Measurements from ENCODE around the gene IARS2. TPM values are rescaled to one million over a fixed set of nuclear protein-coding genes. Genes with fewer than 3 reads are reported as not detected.
A peak's percentile ranks its signal among the peaks of the same experiment; 100 is the strongest.
"Not testable (repeated sequence)": the region's sequence is repeated elsewhere in the genome, so short reads cannot be mapped to it uniquely, and the experiment has no call there.

The IARS2 gene
- polyA plus RNA-seq, 4 donors = 12.3 to 85.7 (median 40.8) TPM

DNA sequence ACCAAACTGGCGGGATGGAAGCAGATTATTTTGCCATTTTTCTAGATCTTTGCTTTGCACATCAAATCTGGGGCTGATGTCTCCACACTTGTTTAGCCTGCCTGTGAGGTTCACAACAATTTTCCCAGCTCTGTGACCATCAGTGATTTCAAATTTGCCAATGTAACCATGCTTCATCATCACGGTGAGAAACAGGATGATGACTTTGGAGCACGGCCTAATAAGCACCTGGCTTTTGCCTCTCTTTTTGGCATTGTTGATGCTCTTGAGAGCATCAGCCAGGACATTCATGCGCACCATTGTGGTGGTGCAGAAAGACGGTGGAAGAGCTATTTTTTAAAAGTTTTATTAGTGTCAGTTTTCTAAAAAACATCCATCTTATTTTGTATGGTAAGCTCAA, 50.1 kb downstream of the IARS2 start:
- Histone ChIP-seq H3K27me3 (ENCODE audit: control insufficient read depth in 3 of 3, insufficient read depth in 3 of 3, low read length in 3 of 3) (no peaks in the 10 kb centered on the region), H3K9me3 (ENCODE audit: control insufficient read depth in 2 of 2, insufficient read depth in 1 of 2, low read depth in 1 of 2, low read length in 1 of 2) (no peaks in the 10 kb centered on the region), H3K4me1 (ENCODE audit: control insufficient read depth in 3 of 3, insufficient read depth in 2 of 3, low read depth in 1 of 3, low read length in 2 of 3) (no peaks in the 10 kb centered on the region), H3K36me3 (ENCODE audit: control insufficient read depth in 3 of 3, insufficient read depth in 2 of 3, low read depth in 1 of 3, low read length in 3 of 3) (peaks cover 3 to 27% (median 8%) of the 10 kb centered on the region in 3 donors), H3K4me3 (ENCODE audit: low read depth in 1 of 3, low read length in 3 of 3) (no peak overlapping the region), H3K27ac (ENCODE audit: low read depth in 1 of 3, low read length in 2 of 3) (no peak overlapping the region)
- WGBS, 3 donors = 92 to 94% (median 93%) methylated on average over 5 of the region's 5 CpGs
- DNase-seq (no peak), FAIRE-seq (no peak)

DNA sequence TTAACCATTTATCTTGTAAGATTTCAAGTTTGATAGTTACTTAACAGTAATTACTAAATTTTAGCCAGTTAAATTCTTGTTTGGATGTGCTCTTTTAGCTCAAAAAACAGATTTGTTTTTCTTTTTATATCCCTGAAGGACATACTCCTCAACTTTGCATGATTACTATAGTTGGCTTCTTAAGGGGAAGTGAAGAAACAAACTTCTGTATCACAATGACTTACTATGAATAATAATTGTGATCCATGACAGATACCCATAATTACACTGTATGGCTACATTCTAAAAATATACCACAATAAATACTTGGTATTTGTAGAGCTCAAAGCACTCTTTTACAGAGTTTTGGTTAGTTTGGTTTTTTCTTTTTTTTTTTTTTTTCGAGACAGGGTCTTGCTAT, 55.8 kb downstream of the IARS2 start:
- 70 to 94% (median 90%) methylated on average over 1 of the region's 1 CpG for WGBS, 3 donors
- DNase-seq (no peak), FAIRE-seq (peak; percentile 33)
- Histone ChIP-seq H3K4me3 (ENCODE audit: low read depth in 1 of 3, low read length in 3 of 3) (no peak overlapping the region), H3K27me3 (ENCODE audit: control insufficient read depth in 3 of 3, insufficient read depth in 3 of 3, low read length in 3 of 3) (no peaks in the 10 kb centered on the region), H3K36me3 (ENCODE audit: control insufficient read depth in 3 of 3, insufficient read depth in 2 of 3, low read depth in 1 of 3, low read length in 3 of 3) (peaks cover 5 to 27% (median 8%) of the 10 kb centered on the region in 3 donors), H3K4me1 (ENCODE audit: control insufficient read depth in 3 of 3, insufficient read depth in 2 of 3, low read depth in 1 of 3, low read length in 2 of 3) (no peaks in the 10 kb centered on the region), H3K27ac (ENCODE audit: low read depth in 1 of 3, low read length in 2 of 3) (no peak overlapping the region), H3K9me3 (ENCODE audit: control insufficient read depth in 2 of 2, insufficient read depth in 1 of 2, low read depth in 1 of 2, low read length in 1 of 2) (no peaks in the 10 kb centered on the region)

DNA sequence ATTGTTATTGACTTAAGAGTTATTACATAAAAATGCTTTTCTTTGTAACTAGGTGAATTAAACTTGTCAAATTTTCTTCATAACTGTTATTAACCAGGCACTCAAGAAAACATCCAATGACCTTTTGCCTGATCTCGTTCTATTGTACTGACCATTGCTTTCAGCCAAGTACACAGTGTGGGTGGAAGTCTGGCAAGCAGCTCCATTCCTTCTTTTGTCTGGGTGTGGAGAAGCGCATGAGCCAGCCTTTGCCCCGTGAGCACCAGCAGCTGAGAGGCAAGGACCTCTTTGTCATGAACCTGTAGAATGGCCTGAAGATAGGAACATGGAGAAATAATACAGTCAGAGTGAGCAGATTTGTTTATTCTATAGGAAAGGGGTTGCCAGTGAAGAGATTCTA, 57.5 kb downstream of the IARS2 start:
- H3K4me3 ChIP-seq (ENCODE audit: low read depth in 1 of 3, low read length in 3 of 3) = no peak overlapping the region
- H3K36me3 ChIP-seq (ENCODE audit: control insufficient read depth in 3 of 3, insufficient read depth in 2 of 3, low read depth in 1 of 3, low read length in 3 of 3) = peaks cover 2 to 27% (median 10%) of the 10 kb centered on the region in 3 donors
- H3K9me3 ChIP-seq (ENCODE audit: control insufficient read depth in 2 of 2, insufficient read depth in 1 of 2, low read depth in 1 of 2, low read length in 1 of 2) = no peaks in the 10 kb centered on the region
- DNase-seq (peak in 1 of 2 donors; percentile 38), FAIRE-seq (no peak)
- H3K4me1 ChIP-seq (ENCODE audit: control insufficient read depth in 3 of 3, insufficient read depth in 2 of 3, low read depth in 1 of 3, low read length in 2 of 3) = no peaks in the 10 kb centered on the region
- 45 to 55% (median 53%) methylated on average over 3 of the region's 3 CpGs for WGBS, 3 donors
- H3K27ac ChIP-seq (ENCODE audit: low read depth in 1 of 3, low read length in 2 of 3) = no peak overlapping the region
- no peaks in the 10 kb centered on the region for H3K27me3 ChIP-seq (ENCODE audit: control insufficient read depth in 3 of 3, insufficient read depth in 3 of 3, low read length in 3 of 3)

DNA sequence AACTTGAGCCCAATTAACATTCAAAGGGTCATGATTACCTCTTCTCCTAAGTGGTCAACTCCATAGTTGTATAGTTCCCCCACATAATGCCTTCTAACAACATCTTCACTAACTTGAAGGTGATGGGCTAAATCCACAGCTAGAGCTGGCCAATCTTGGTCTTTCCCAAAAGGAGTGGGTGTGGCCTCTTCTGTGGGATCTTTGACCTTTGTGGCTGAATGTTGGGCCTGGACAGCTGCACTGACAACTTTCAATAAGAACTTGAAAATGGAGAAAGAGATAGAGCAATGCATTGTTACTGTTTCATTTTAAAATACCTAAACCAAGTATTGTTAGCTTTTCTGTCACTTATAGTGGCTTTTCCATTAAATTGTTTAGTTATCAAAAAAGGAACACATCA, 59.2 kb downstream of the IARS2 start:
- H3K4me3 ChIP-seq (ENCODE audit: low read depth in 1 of 3, low read length in 3 of 3) = no peak overlapping the region
- DNase-seq (peak in 1 of 2 donors; percentile 17), FAIRE-seq (no peak)
- H3K4me1 ChIP-seq (ENCODE audit: control insufficient read depth in 3 of 3, insufficient read depth in 2 of 3, low read depth in 1 of 3, low read length in 2 of 3) = peaks cover 0 to 3% (median 3%) of the 10 kb centered on the region in 3 donors
- H3K27ac ChIP-seq (ENCODE audit: low read depth in 1 of 3, low read length in 2 of 3) = no peak overlapping the region
- peaks cover 7 to 27% (median 14%) of the 10 kb centered on the region in 3 donors for H3K36me3 ChIP-seq (ENCODE audit: control insufficient read depth in 3 of 3, insufficient read depth in 2 of 3, low read depth in 1 of 3, low read length in 3 of 3)
- no peaks in the 10 kb centered on the region for H3K9me3 ChIP-seq (ENCODE audit: control insufficient read depth in 2 of 2, insufficient read depth in 1 of 2, low read depth in 1 of 2, low read length in 1 of 2)
- no peaks in the 10 kb centered on the region for H3K27me3 ChIP-seq (ENCODE audit: control insufficient read depth in 3 of 3, insufficient read depth in 3 of 3, low read length in 3 of 3)

DNA sequence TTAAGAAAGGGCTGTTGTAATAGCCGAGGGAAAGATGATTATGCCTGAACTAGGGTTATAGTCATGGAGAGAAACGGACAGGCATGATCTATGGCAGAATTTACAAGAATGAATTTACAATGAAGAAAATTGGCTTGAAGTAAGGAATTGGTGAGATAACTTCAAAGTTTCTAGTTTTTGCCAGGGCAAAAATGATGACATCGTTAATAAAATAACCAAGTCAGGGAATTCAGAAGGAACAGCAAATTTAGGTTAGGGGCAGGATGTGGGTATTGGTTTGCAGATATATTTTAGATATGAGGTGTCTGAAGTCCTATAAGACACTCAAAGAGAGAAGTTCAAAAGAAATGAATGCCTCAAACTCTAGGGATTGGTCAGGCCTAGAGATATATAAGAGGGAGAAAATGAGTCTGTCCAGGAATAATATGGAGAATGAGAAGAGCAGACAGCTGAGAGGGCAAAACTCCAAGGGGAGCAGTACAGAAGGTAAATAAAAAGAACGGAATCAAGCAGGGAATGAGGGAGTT, 62.8 kb downstream of the IARS2 start:
- WGBS, 3 donors = 92% methylated on average over 4 of the region's 4 CpGs
- H3K36me3 ChIP-seq (ENCODE audit: control insufficient read depth in 3 of 3, insufficient read depth in 2 of 3, low read depth in 1 of 3, low read length in 3 of 3) = peaks cover 7 to 24% (median 16%) of the 10 kb centered on the region in 3 donors

DNA sequence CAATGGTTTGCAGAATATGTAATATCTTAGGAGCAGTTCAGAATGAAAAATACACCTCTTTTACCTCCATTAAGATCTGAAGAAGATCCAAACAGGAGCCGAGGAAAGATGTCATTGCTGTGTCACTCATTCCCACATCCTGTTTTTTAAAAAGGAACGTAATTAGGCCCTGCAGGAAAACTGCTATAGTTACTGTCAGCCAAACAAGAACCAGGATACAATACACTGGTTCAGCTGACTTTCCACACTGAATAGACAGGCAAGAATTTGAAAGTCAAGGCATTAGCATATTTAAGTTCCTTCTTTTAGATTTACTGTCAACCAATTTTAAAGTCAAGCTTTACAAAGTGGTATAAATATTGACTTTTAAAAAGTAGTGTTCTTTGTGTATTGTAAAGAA, 63.8 kb downstream of the IARS2 start:
- FAIRE-seq (no peak), DNase-seq (no peak)
- no peaks in the 10 kb centered on the region for H3K9me3 ChIP-seq (ENCODE audit: control insufficient read depth in 2 of 2, insufficient read depth in 1 of 2, low read depth in 1 of 2, low read length in 1 of 2)
- H3K36me3 ChIP-seq (ENCODE audit: control insufficient read depth in 3 of 3, insufficient read depth in 2 of 3, low read depth in 1 of 3, low read length in 3 of 3) = peaks cover 5 to 17% (median 16%) of the 10 kb centered on the region in 3 donors
- H3K4me3 ChIP-seq (ENCODE audit: low read depth in 1 of 3, low read length in 3 of 3) = no peak overlapping the region
- WGBS, 3 donors = 73 to 92% (median 91%) methylated on average over 2 of the region's 2 CpGs
- no peak overlapping the region for H3K27ac ChIP-seq (ENCODE audit: low read depth in 1 of 3, low read length in 2 of 3)
- H3K4me1 ChIP-seq (ENCODE audit: control insufficient read depth in 3 of 3, insufficient read depth in 2 of 3, low read depth in 1 of 3, low read length in 2 of 3) = peaks cover 3 to 8% (median 6%) of the 10 kb centered on the region in 3 donors
- no peaks in the 10 kb centered on the region for H3K27me3 ChIP-seq (ENCODE audit: control insufficient read depth in 3 of 3, insufficient read depth in 3 of 3, low read length in 3 of 3)

More for the DNA sequence above, 62.8 kb downstream of the IARS2 start:
- no peak overlapping the region for H3K27ac ChIP-seq (ENCODE audit: low read depth in 1 of 3, low read length in 2 of 3)
- H3K4me1 ChIP-seq (ENCODE audit: control insufficient read depth in 3 of 3, insufficient read depth in 2 of 3, low read depth in 1 of 3, low read length in 2 of 3) = peaks cover 3 to 8% (median 6%) of the 10 kb centered on the region in 3 donors
- H3K9me3 ChIP-seq (ENCODE audit: control insufficient read depth in 2 of 2, insufficient read depth in 1 of 2, low read depth in 1 of 2, low read length in 1 of 2) = no peaks in the 10 kb centered on the region
- no peaks in the 10 kb centered on the region for H3K27me3 ChIP-seq (ENCODE audit: control insufficient read depth in 3 of 3, insufficient read depth in 3 of 3, low read length in 3 of 3)
- DNase-seq = no peak
- no peak overlapping the region for H3K4me3 ChIP-seq (ENCODE audit: low read depth in 1 of 3, low read length in 3 of 3)
- no peak for FAIRE-seq

DNA sequence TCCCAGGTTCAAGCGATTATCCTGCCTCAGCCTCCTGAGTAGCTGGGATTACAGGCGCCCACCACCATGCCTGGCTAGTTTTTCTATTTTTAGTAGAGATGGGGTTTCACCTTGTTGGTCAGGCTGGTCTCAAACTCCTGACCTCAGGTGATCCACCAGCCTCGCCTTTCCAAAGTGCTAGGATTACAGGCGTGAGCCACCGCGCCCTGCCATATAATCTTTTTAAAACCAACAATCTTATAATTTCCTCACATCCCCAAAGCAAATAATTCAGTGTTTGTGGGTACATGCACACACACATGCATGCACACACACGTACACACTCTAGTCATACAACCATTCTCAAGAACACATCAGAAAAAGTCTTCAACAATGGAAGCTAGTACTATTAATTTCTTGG, 64.6 kb downstream of the IARS2 start:
- not testable (repeated sequence) for H3K27me3 ChIP-seq (ENCODE audit: control insufficient read depth in 3 of 3, insufficient read depth in 3 of 3, low read length in 3 of 3); FAIRE-seq; H3K4me3 ChIP-seq (ENCODE audit: low read depth in 1 of 3, low read length in 3 of 3); H3K4me1 ChIP-seq (ENCODE audit: control insufficient read depth in 3 of 3, insufficient read depth in 2 of 3, low read depth in 1 of 3, low read length in 2 of 3); H3K9me3 ChIP-seq (ENCODE audit: control insufficient read depth in 2 of 2, insufficient read depth in 1 of 2, low read depth in 1 of 2, low read length in 1 of 2)
- peak overlapping the region in 2 of 3 donors; percentile 8 to 29 for H3K27ac ChIP-seq (ENCODE audit: low read depth in 1 of 3, low read length in 2 of 3)
- peaks cover 5 to 16% (median 14%) of the 10 kb centered on the region in 3 donors for H3K36me3 ChIP-seq (ENCODE audit: control insufficient read depth in 3 of 3, insufficient read depth in 2 of 3, low read depth in 1 of 3, low read length in 3 of 3)
- DNase-seq = peak in 1 of 2 donors; percentile 36
- WGBS, 3 donors = 40 to 85% (median 58%) methylated on average over 7 of the region's 7 CpGs

DNA sequence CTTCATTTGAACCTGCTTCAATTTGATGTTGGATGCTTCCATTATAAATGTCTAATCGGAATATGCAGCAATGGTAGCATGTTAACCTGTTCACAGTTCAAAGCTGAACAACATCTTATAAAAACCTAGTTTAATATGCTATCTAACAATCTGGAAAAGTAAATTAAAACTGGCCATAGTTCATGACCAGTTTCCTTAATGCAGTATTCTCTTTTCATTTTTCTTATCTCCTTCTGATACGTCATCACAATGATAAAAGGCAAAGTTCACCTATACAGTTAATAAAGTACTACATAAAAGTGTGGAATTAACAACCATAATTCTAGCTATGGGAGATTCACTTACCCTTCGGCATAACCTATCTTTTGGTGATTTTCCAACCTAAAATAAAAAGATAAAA, 65.1 kb downstream of the IARS2 start:
- no peak overlapping the region for H3K4me3 ChIP-seq (ENCODE audit: low read depth in 1 of 3, low read length in 3 of 3)
- FAIRE-seq (no peak), DNase-seq (peak; percentile 74 to 93)
- no peaks in the 10 kb centered on the region for H3K9me3 ChIP-seq (ENCODE audit: control insufficient read depth in 2 of 2, insufficient read depth in 1 of 2, low read depth in 1 of 2, low read length in 1 of 2)
- no peaks in the 10 kb centered on the region for H3K27me3 ChIP-seq (ENCODE audit: control insufficient read depth in 3 of 3, insufficient read depth in 3 of 3, low read length in 3 of 3)
- H3K4me1 ChIP-seq (ENCODE audit: control insufficient read depth in 3 of 3, insufficient read depth in 2 of 3, low read depth in 1 of 3, low read length in 2 of 3) = peaks cover 3 to 8% (median 6%) of the 10 kb centered on the region in 3 donors
- WGBS, 3 donors = 15 to 65% (median 44%) methylated on average over 3 of the region's 3 CpGs
- peaks cover 5 to 16% (median 14%) of the 10 kb centered on the region in 3 donors for H3K36me3 ChIP-seq (ENCODE audit: control insufficient read depth in 3 of 3, insufficient read depth in 2 of 3, low read depth in 1 of 3, low read length in 3 of 3)
- H3K27ac ChIP-seq (ENCODE audit: low read depth in 1 of 3, low read length in 2 of 3) = peak overlapping the region in 1 of 3 donors; percentile 73

DNA sequence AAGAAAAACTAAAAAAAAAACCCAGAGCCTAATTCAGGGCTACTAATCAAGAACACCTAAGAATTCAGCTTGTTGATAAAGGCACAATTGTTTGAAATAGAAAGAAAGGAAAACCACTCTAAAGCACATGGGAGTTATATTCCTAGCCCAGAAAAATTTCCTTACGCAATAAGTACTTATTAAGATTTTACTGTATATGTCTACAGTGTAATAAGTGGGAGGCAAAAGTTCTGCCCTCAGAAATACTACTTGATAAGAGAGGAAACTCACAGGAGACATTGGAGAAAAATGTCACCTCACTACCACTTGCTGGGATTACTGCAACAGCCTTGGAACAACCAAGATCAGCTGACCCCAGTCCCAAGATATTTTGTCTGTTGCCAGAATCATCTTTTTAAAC, 66.1 kb downstream of the IARS2 start:
- H3K4me1 ChIP-seq (ENCODE audit: control insufficient read depth in 3 of 3, insufficient read depth in 2 of 3, low read depth in 1 of 3, low read length in 2 of 3) = peaks cover 3 to 8% (median 6%) of the 10 kb centered on the region in 3 donors
- DNase-seq = peak; percentile 15 to 21
- 78 to 93% (median 88%) methylated on average over 1 of the region's 1 CpG for WGBS, 3 donors
- no peak for FAIRE-seq
- no peak overlapping the region for H3K4me3 ChIP-seq (ENCODE audit: low read depth in 1 of 3, low read length in 3 of 3)
- no peaks in the 10 kb centered on the region for H3K9me3 ChIP-seq (ENCODE audit: control insufficient read depth in 2 of 2, insufficient read depth in 1 of 2, low read depth in 1 of 2, low read length in 1 of 2)
- peaks cover 5 to 10% (median 10%) of the 10 kb centered on the region in 3 donors for H3K36me3 ChIP-seq (ENCODE audit: control insufficient read depth in 3 of 3, insufficient read depth in 2 of 3, low read depth in 1 of 3, low read length in 3 of 3)
- H3K27ac ChIP-seq (ENCODE audit: low read depth in 1 of 3, low read length in 2 of 3) = peak overlapping the region in 2 of 3 donors; percentile 3 to 73
- no peaks in the 10 kb centered on the region for H3K27me3 ChIP-seq (ENCODE audit: control insufficient read depth in 3 of 3, insufficient read depth in 3 of 3, low read length in 3 of 3)
